ENCODE data around the gene TECPR2. TPM values are rescaled to one million over a fixed set of nuclear protein-coding genes. Genes with fewer than 3 reads are reported as not detected.

The TECPR2 gene
- total and polyA plus RNA-seq, 2 of the 13 experiments (the other 11 are each of a cell fraction or from before 2014, with no cell fraction given): 3.5 to 5.7 TPM

GRCh38 chr14:102319351-102320032 lies 43.2 kb upstream of the TECPR2 start, which contains the start of gene ZNF839 (continued):
- TF ChIP-seq ISL2 (CRISPR knock-in tag; IDR thresholded peaks at IDR 0.05) (peak; percentile 51; the same call in 1 of the 2 replicates), MLX (CRISPR knock-in tag; IDR thresholded peaks at IDR 0.05) (no peak), MAFG (CRISPR knock-in tag; IDR thresholded peaks at IDR 0.05) (no peak), PHF21A (CRISPR knock-in tag; IDR thresholded peaks at IDR 0.05) (peak; percentile 33; the same call in 1 of the 2 replicates), ATAD3A (CRISPR knock-in tag; IDR thresholded peaks at IDR 0.05) (no peak), YY1 (IDR thresholded peaks at IDR 0.05; ENCODE audit: insufficient read depth, insufficient replicate concordance, low read depth, low read length) (peak; percentile 95), ZNF143 (CRISPR knock-in tag; IDR thresholded peaks at IDR 0.05) (peak; percentile 9; the same call in 1 of the 2 replicates), RARA (CRISPR knock-in tag; IDR thresholded peaks at IDR 0.05) (0 out of 2 replicates have a peak, but pooled peaks have one; percentile 10), U2AF1 (optimal IDR thresholded peaks at IDR 0.05; ENCODE audit: low read depth, low read length) (no peak), TFDP1 (CRISPR knock-in tag; IDR thresholded peaks at IDR 0.05; ENCODE audit: borderline replicate concordance) (peak; percentile 66; the same call in 1 of the 2 replicates), STAT6 (CRISPR knock-in tag; IDR thresholded peaks at IDR 0.05; ENCODE audit: borderline replicate concordance) (no peak), KMT2B (CRISPR knock-in tag; IDR thresholded peaks at IDR 0.05) (peak; percentile 69; the same call in 1 of the 2 replicates), TBX2 (CRISPR knock-in tag; IDR thresholded peaks at IDR 0.05; ENCODE audit: borderline replicate concordance) (peak; percentile 42; the same call in 1 of the 2 replicates), HNRNPLL (IDR thresholded peaks at IDR 0.05; ENCODE audit: low read depth, low read length, poor library complexity, severe bottlenecking) (no peak), FOXK1 (CRISPR knock-in tag; IDR thresholded peaks at IDR 0.05; ENCODE audit: borderline replicate concordance, low read depth) (peak; percentile 31; the same call in 1 of the 2 replicates), ZNF747 (CRISPR knock-in tag; IDR thresholded peaks at IDR 0.05; ENCODE audit: borderline replicate concordance) (peak; percentile 65; the same call in 1 of the 2 replicates), ZNF275 (CRISPR knock-in tag; IDR thresholded peaks at IDR 0.05; ENCODE audit: borderline replicate concordance) (no peak), NR2F6 (IDR thresholded peaks at IDR 0.05) (no peak), NR2F6 (CRISPR knock-in tag; IDR thresholded peaks at IDR 0.05) (peak; percentile 21; the same call in 1 of the 2 replicates), JARID2 (CRISPR knock-in tag; IDR thresholded peaks at IDR 0.05; ENCODE audit: insufficient replicate concordance) (no peak), MED13 (CRISPR knock-in tag; IDR thresholded peaks at IDR 0.05) (peak; percentile 64; the same call in 1 of the 2 replicates)
